ENCODE data around the gene STX8.
"Not testable (repeated sequence)": the region's sequence is repeated elsewhere in the genome, so short reads cannot be mapped to it uniquely, and the experiment has no call there.

STX8 gene

GRCh38 chr17:9575381-9576101 is at the start of gene STX8:
Gene STX8, minus strand, starts transcription at chr17:9575820. Its CDS starts 12 bp downstream, at chr17:9575808.
- no peaks in the 10 kb centered on the region for H3K36me3 ChIP-seq (ENCODE audit: control insufficient read depth, insufficient read depth, low read length)
- H3K4me3 ChIP-seq (replicated peaks; ENCODE audit: low read depth, low read length), result peak within 1 kb of the TSS; percentile 98
- no peaks in the 10 kb centered on the region for H3K27me3 ChIP-seq (replicated peaks; ENCODE audit: control insufficient read depth, insufficient read depth, low read length)
- peak; percentile 92 for DNase-seq (ENCODE audit: extremely low read depth, insufficient read length)
- TF ChIP-seq CTCF (IDR thresholded peaks at IDR 0.05; ENCODE audit: insufficient read depth, low read length, poor library complexity, severe bottlenecking), result no peak

- no peaks in the 10 kb centered on the region for H3K36me3 ChIP-seq (ENCODE audit: control insufficient read depth, insufficient read depth, low read length)
- no peak for TF ChIP-seq CTCF (IDR thresholded peaks at IDR 0.05; ENCODE audit: insufficient read depth, low read length, poor library complexity, severe bottlenecking)
Observed at GRCh38 chr17:9622961-9623360, 47.3 kb upstream of the STX8 start.

GRCh38 chr17:9615486-9615885 is 39.9 kb upstream of the STX8 start:
- no peaks in the 10 kb centered on the region for H3K36me3 ChIP-seq (ENCODE audit: control insufficient read depth, insufficient read depth, low read length)
- no peaks in the 10 kb centered on the region for H3K27me3 ChIP-seq (replicated peaks; ENCODE audit: control insufficient read depth, insufficient read depth, low read length)
- no peak overlapping the region for H3K4me3 ChIP-seq (replicated peaks; ENCODE audit: low read depth, low read length)
- no peak for DNase-seq (ENCODE audit: extremely low read depth, insufficient read length)
- no peak for TF ChIP-seq CTCF (IDR thresholded peaks at IDR 0.05; ENCODE audit: insufficient read depth, low read length, poor library complexity, severe bottlenecking)

More at GRCh38 chr17:9622961-9623360, 47.3 kb upstream of the STX8 start:
- H3K4me3 ChIP-seq (replicated peaks; ENCODE audit: low read depth, low read length), result no peak overlapping the region
- no peaks in the 10 kb centered on the region for H3K27me3 ChIP-seq (replicated peaks; ENCODE audit: control insufficient read depth, insufficient read depth, low read length)
- no peak for DNase-seq (ENCODE audit: extremely low read depth, insufficient read length)

GRCh38 chr17:9612006-9612405 is 36.4 kb upstream of the STX8 start:
- TF ChIP-seq CTCF (IDR thresholded peaks at IDR 0.05; ENCODE audit: insufficient read depth, low read length, poor library complexity, severe bottlenecking), result no peak
- no peak for DNase-seq (ENCODE audit: extremely low read depth, insufficient read length)
- Histone ChIP-seq H3K36me3 (ENCODE audit: control insufficient read depth, insufficient read depth, low read length) (no peaks in the 10 kb centered on the region), H3K4me3 (replicated peaks; ENCODE audit: low read depth, low read length) (no peak overlapping the region), H3K27me3 (replicated peaks; ENCODE audit: control insufficient read depth, insufficient read depth, low read length) (no peaks in the 10 kb centered on the region; the same call in 1 of the 2 replicates)

- no peak overlapping the region for H3K4me3 ChIP-seq (replicated peaks; ENCODE audit: low read depth, low read length)
- no peak for TF ChIP-seq CTCF (IDR thresholded peaks at IDR 0.05; ENCODE audit: insufficient read depth, low read length, poor library complexity, severe bottlenecking)
- H3K36me3 ChIP-seq (ENCODE audit: control insufficient read depth, insufficient read depth, low read length), result no peaks in the 10 kb centered on the region
- no peak for DNase-seq (ENCODE audit: extremely low read depth, insufficient read length)
- H3K27me3 ChIP-seq (replicated peaks; ENCODE audit: control insufficient read depth, insufficient read depth, low read length), result no peaks in the 10 kb centered on the region; the same call in 1 of the 2 replicates
Observed at GRCh38 chr17:9611557-9611956, 35.9 kb upstream of the STX8 start.

GRCh38 chr17:9607058-9607457 is 31.4 kb upstream of the STX8 start:
- H3K27me3 ChIP-seq (replicated peaks; ENCODE audit: control insufficient read depth, insufficient read depth, low read length); DNase-seq (ENCODE audit: extremely low read depth, insufficient read length); H3K4me3 ChIP-seq (replicated peaks; ENCODE audit: low read depth, low read length); H3K36me3 ChIP-seq (ENCODE audit: control insufficient read depth, insufficient read depth, low read length): not testable (repeated sequence)
